ENCODE measurements around the gene ANKLE1.
"Not testable (repeated sequence)": the region's sequence is repeated elsewhere in the genome, so short reads cannot be mapped to it uniquely, and the experiment has no call there.

The ANKLE1 gene

DNA sequence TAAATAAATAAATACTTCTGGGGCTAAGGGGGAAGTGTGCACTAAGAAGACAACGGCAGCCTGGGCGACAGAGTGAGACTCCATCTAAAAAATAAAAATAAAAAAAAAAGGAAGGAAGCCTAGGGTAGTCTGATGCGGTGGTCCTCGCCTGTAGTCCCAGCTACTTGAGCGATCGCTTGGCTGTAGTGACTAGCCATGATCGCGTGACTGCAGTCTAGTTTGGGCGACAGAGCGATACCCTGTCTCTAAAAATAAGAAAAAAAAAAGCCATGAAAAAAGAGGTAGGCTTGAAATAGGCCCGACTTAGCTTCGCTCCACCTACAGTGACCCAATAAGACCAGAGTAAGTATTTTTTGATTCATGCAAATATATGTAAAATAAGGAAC is 15.1 kb upstream of the ANKLE1 start:
- in situ Hi-C loops (cut with MboI; ENCODE audit: low pct_unique_long_range_greater_than_20kb, low sequenced_read_pairs, unreplicated experiment), result no loop called here
- TF ChIP-seq CTCF (IDR thresholded peaks at IDR 0.05; ENCODE audit: extremely low read depth, insufficient read depth, missing control alignments), result no peak
- DNase-seq (ENCODE audit: low spot score), result no peak

- in situ Hi-C loops (cut with MboI; ENCODE audit: low pct_unique_long_range_greater_than_20kb, low sequenced_read_pairs, unreplicated experiment), result no loop called here
- no peak for TF ChIP-seq CTCF (IDR thresholded peaks at IDR 0.05; ENCODE audit: extremely low read depth, insufficient read depth, missing control alignments)
- DNase-seq (ENCODE audit: low spot score), result peak; percentile 99
Measured at GRCh38 chr19:17266975-17267788, 14.5 kb upstream of the ANKLE1 start, which contains the start of gene BABAM1. BABAM1 (plus strand) TSS chr19:17267443; CDS start chr19:17268807, 1,364 bp downstream.

DNA sequence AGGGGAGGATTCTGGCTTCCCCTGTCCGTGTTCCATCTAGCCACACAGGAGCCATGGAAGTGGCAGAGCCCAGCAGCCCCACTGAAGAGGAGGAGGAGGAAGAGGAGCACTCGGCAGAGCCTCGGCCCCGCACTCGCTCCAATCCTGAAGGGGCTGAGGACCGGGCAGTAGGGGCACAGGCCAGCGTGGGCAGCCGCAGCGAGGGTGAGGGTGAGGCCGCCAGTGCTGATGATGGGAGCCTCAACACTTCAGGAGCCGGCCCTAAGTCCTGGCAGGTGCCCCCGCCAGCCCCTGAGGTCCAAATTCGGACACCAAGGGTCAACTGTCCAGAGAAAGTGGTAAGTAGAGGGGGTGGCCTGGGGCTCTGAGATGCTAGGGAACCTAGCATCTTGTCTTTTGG is 12.9 kb upstream of the ANKLE1 start:
- in situ Hi-C loops (cut with MboI; ENCODE audit: low pct_unique_long_range_greater_than_20kb, low sequenced_read_pairs, unreplicated experiment), result no loop called here

GRCh38 chr19:17274892-17275291 is 6.8 kb upstream of the ANKLE1 start:
- DNase-seq (ENCODE audit: low spot score); in situ Hi-C loops (cut with MboI; ENCODE audit: low pct_unique_long_range_greater_than_20kb, low sequenced_read_pairs, unreplicated experiment): not testable (repeated sequence)

More for the DNA sequence above, 12.9 kb upstream of the ANKLE1 start:
- DNase-seq (ENCODE audit: low spot score), result no peak
- no peak for TF ChIP-seq CTCF (IDR thresholded peaks at IDR 0.05; ENCODE audit: extremely low read depth, insufficient read depth, missing control alignments)

GRCh38 chr19:17275441-17276175 is 6.1 kb upstream of the ANKLE1 start:
- TF ChIP-seq CTCF (IDR thresholded peaks at IDR 0.05; ENCODE audit: extremely low read depth, insufficient read depth, missing control alignments), result no peak
- in situ Hi-C loops (cut with MboI; ENCODE audit: low pct_unique_long_range_greater_than_20kb, low sequenced_read_pairs, unreplicated experiment), result no loop called here

DNA sequence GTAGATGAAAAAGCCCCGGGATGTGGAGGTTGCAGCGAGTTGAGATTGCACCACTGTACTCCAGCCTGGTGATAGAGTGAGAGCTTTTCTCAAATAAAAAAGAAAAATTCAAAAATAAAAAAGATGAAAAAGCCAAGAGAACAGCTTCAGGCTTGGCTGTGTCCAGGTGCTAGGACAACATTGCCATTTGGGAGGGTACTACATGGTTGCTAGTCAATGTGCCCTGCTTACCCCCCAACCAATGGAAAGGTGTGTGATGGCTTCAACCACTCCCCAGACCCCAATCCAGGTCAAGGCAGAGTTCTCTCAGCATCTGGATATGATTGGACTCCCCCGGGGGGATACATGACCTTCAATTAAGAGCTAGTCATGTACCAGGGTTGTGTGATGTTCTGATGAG is 2.3 kb upstream of the ANKLE1 start:
- no peak for TF ChIP-seq CTCF (IDR thresholded peaks at IDR 0.05; ENCODE audit: extremely low read depth, insufficient read depth, missing control alignments)
- in situ Hi-C loops (cut with MboI; ENCODE audit: low pct_unique_long_range_greater_than_20kb, low sequenced_read_pairs, unreplicated experiment), result no loop called here

More at GRCh38 chr19:17275441-17276175, 6.1 kb upstream of the ANKLE1 start:
- no peak for DNase-seq (ENCODE audit: low spot score)

More for the DNA sequence above, 2.3 kb upstream of the ANKLE1 start:
- DNase-seq (ENCODE audit: low spot score), result no peak

Data from GM13977 (cell line).